ENCODE results near the gene PDIA2. TPM values are rescaled to one million over a fixed set of nuclear protein-coding genes. Genes with fewer than 3 reads are reported as not detected.
A peak's percentile ranks its signal among the peaks of the same experiment; 100 is the strongest.

PDIA2 gene
- total RNA-seq, 1 experiment from 2014 or later: not detected

- Histone ChIP-seq H3F3A (ENCODE audit: insufficient read depth, low read depth) (peaks cover 17% of the 10 kb centered on the region; the same call in 1 of the 2 replicates), H3K4me1 (replicated peaks; ENCODE audit: insufficient read depth) (no peaks in the 10 kb centered on the region), H2AFZ (no peak overlapping the region), H3K9me3 (ENCODE audit: insufficient read depth, low read depth) (no peaks in the 10 kb centered on the region), H3K4me2 (no peak overlapping the region), H3K79me2 (ENCODE audit: low read depth) (no peaks in the 10 kb centered on the region), H3K36me3 (ENCODE audit: low read depth) (no peaks in the 10 kb centered on the region), H3K27me3 (ENCODE audit: insufficient read depth, low read depth) (peaks cover 14% of the 10 kb centered on the region), H3K27ac (no peak overlapping the region), H3K9me2 (ENCODE audit: insufficient read depth) (no peaks in the 10 kb centered on the region), H3K4me3 (no peak overlapping the region), H4K20me1 (ENCODE audit: insufficient read depth) (no peaks in the 10 kb centered on the region)
- CTCF ChIA-PET: no interaction called here
- no peak for DNase-seq
- intact Hi-C loops (cut with micrococcal nuclease; ENCODE audit: unreplicated experiment): no loop called here
- TF ChIP-seq CTCF (conservative IDR thresholded peaks at IDR 0.05) (no peak), EZH2 (IDR thresholded peaks at IDR 0.05; ENCODE audit: low read depth) (no peak)
- POLR2A ChIA-PET (ENCODE audit: unreplicated experiment): no interaction called here
- no TSS peak for BruUV-seq (replicated peaks)
Observed at GRCh38 chr16:276426-277077, 6.4 kb upstream of the PDIA2 start.

- Histone ChIP-seq H2AFZ (no peak overlapping the region), H3K36me3 (ENCODE audit: low read depth) (no peaks in the 10 kb centered on the region), H3K27me3 (ENCODE audit: insufficient read depth, low read depth) (peaks cover 12% of the 10 kb centered on the region; the same call in 1 of the 2 replicates), H3F3A (ENCODE audit: insufficient read depth, low read depth) (peaks cover 12% of the 10 kb centered on the region; the same call in 1 of the 2 replicates), H3K9me2 (ENCODE audit: insufficient read depth) (no peaks in the 10 kb centered on the region), H3K4me2 (no peak overlapping the region), H3K27ac (no peak overlapping the region), H3K4me3 (no peak overlapping the region), H3K4me1 (replicated peaks; ENCODE audit: insufficient read depth) (no peaks in the 10 kb centered on the region), H4K20me1 (ENCODE audit: insufficient read depth) (no peaks in the 10 kb centered on the region), H3K79me2 (ENCODE audit: low read depth) (no peaks in the 10 kb centered on the region), H3K9me3 (ENCODE audit: insufficient read depth, low read depth) (no peaks in the 10 kb centered on the region)
- no peak for TF ChIP-seq CTCF (conservative IDR thresholded peaks at IDR 0.05)
- no peak for TF ChIP-seq EZH2 (IDR thresholded peaks at IDR 0.05; ENCODE audit: low read depth)
- intact Hi-C loops (cut with micrococcal nuclease; ENCODE audit: unreplicated experiment): no loop called here
- BruUV-seq (replicated peaks): no TSS peak
- CTCF ChIA-PET: interaction anchor here (0.6 kb wide), 1 partner anchor 15 kb away, joined by 9 read pairs; no protein-coding TSS in a partner anchor
- peak; percentile 39 to 58 for DNase-seq
- POLR2A ChIA-PET (ENCODE audit: unreplicated experiment): interaction anchor here (0.5 to 0.7 kb wide), 3 partner anchors 10 to 238 kb away, joined by 3 to 5 read pairs (median 3); no protein-coding TSS in a partner anchor
Observed at GRCh38 chr16:278863-279366, 4.0 kb upstream of the PDIA2 start.

GRCh38 chr16:279531-279930, 3.4 kb upstream of the PDIA2 start:
- peaks cover 12% of the 10 kb centered on the region; the same call in 1 of the 2 replicates for H3F3A ChIP-seq (ENCODE audit: insufficient read depth, low read depth)
- H2AFZ ChIP-seq: no peak overlapping the region
- H3K27me3 ChIP-seq (ENCODE audit: insufficient read depth, low read depth): peaks cover 12% of the 10 kb centered on the region; the same call in 1 of the 2 replicates
- BruUV-seq (replicated peaks): no TSS peak
- H4K20me1 ChIP-seq (ENCODE audit: insufficient read depth): no peaks in the 10 kb centered on the region
- no peak overlapping the region for H3K27ac ChIP-seq
- ChIA-PET CTCF (no interaction called here), POLR2A (ENCODE audit: unreplicated experiment) (interaction anchor here (0.6 to 0.7 kb wide), 2 partner anchors 10 to 237 kb away, joined by 3 to 5 read pairs; no protein-coding TSS in a partner anchor)
- H3K4me1 ChIP-seq (replicated peaks; ENCODE audit: insufficient read depth): no peaks in the 10 kb centered on the region
- H3K9me2 ChIP-seq (ENCODE audit: insufficient read depth): no peaks in the 10 kb centered on the region
- H3K4me2 ChIP-seq: no peak overlapping the region
- no peak for DNase-seq
- H3K9me3 ChIP-seq (ENCODE audit: insufficient read depth, low read depth): no peaks in the 10 kb centered on the region
- intact Hi-C loops (cut with micrococcal nuclease; ENCODE audit: unreplicated experiment): no loop called here
- no peak overlapping the region for H3K4me3 ChIP-seq
- H3K36me3 ChIP-seq (ENCODE audit: low read depth): no peaks in the 10 kb centered on the region
- H3K79me2 ChIP-seq (ENCODE audit: low read depth): no peaks in the 10 kb centered on the region
- TF ChIP-seq CTCF (conservative IDR thresholded peaks at IDR 0.05): no peak
- TF ChIP-seq EZH2 (IDR thresholded peaks at IDR 0.05; ENCODE audit: low read depth): no peak
